DND-41 (cell line): ENCODE measurements around the gene OPCML.

ENCODE experiments used
- EZH2 ChIP-seq: IDR thresholded peaks from 3 replicates; pipeline ENCODE4 v1.6.1; 2012; ENCODE audit warnings: borderline replicate concordance, low read depth, mild to moderate bottlenecking, moderate library complexity, low read length, inconsistent platforms; ENCODE audit not compliant: severe bottlenecking
- TF ChIP-seq, protein P1 (sequence below): IDR thresholded peaks from 2 replicates; pipeline ENCODE4 v1.5.1; 2012; ENCODE audit warnings: borderline replicate concordance, low read length, moderate library complexity, mild to moderate bottlenecking; ENCODE audit not compliant: poor library complexity, severe bottlenecking; ENCODE audit errors: extremely low read depth

DNA sequence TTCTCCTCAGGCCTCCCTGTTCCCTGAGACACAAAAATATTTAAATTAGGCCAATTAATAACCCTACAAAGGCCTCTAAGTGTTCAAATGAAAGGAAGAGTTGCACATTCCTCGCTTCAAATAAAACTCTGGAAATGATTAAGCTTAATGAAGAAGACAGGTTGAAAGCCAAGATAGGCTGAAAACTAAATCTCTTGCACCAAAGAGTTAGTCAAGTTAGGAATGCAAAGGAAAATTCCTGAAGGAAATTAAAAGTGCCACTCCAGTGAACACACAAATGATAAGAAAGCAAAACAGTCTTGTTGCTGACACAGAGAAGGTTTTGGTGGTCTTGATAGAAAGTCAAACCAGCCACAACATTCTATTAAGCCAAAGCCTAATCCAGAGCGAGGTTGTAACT is 574.4 kb downstream of the OPCML start:
- TF ChIP-seq, protein P1, sequence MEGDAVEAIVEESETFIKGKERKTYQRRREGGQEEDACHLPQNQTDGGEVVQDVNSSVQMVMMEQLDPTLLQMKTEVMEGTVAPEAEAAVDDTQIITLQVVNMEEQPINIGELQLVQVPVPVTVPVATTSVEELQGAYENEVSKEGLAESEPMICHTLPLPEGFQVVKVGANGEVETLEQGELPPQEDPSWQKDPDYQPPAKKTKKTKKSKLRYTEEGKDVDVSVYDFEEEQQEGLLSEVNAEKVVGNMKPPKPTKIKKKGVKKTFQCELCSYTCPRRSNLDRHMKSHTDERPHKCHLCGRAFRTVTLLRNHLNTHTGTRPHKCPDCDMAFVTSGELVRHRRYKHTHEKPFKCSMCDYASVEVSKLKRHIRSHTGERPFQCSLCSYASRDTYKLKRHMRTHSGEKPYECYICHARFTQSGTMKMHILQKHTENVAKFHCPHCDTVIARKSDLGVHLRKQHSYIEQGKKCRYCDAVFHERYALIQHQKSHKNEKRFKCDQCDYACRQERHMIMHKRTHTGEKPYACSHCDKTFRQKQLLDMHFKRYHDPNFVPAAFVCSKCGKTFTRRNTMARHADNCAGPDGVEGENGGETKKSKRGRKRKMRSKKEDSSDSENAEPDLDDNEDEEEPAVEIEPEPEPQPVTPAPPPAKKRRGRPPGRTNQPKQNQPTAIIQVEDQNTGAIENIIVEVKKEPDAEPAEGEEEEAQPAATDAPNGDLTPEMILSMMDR = no peak
- TF ChIP-seq EZH2 = no peak
